K562 (cell line): ENCODE data around the gene PGPEP1. TPM values are rescaled to one million over a fixed set of nuclear protein-coding genes. Genes with fewer than 3 reads are reported as not detected.

Experiments
- ATAC-seq: fragments of 200-7000 bp; cut with Tn5 transposase; 3 replicates; pipeline ENCODE4 v1.9.1; 2020; ENCODE audit warnings: moderate library complexity
- BruUV-seq: library from RNA; stranded (reverse); fragments of 400-500 nt; replicated peaks from 2 replicates; lab custom pipeline; 2021; lab: Mats Ljungman, UMichigan
- CTCF ChIA-PET: fragments of 300-600 bp; formaldehyde crosslinking; extraction: SDS; loops from one replicate; lab custom pipeline; 2021; ENCODE audit warnings: low intra/inter-chr PET ratio; lab: Yijun Ruan, JAX
- POLR2A ChIA-PET: fragments of 300-600, 350-650 bp; sonication (Branson Sonifier 250); formaldehyde crosslinking; extraction: SDS; loops from one replicate; lab custom pipeline; 2021; ENCODE audit warnings: antibody characterized with exemption, inconsistent platforms; lab: Yijun Ruan, JAX
- DNase-seq, 4 experiments: peaks; one replicate each; pipeline versions ENCODE4 v3.0.0 to v3.0.0-alpha.2; 2011 to 2018; ENCODE audit warnings: low spot score in 3 of 4, mixed read lengths in 3 of 4; ENCODE audit errors: extremely low read depth in 1 of 4
- FAIRE-seq: peaks from 2 replicates; lab custom pipeline; 2011; peaks lifted over from hg19 to GRCh38; lab: Jason Lieb, UNC
- H2AFZ ChIP-seq: 2 replicates; pipeline ENCODE4 v1.6.0; 2011; ENCODE audit warnings: low read depth, low read length, control low read depth, inconsistent platforms
- H3K27ac ChIP-seq: fragments of 200-600 bp; 3 replicates; pipeline ENCODE4 v1.8.0; 2011; ENCODE audit warnings: low read depth, mild to moderate bottlenecking, control low read depth, inconsistent platforms, low read length, moderate library complexity, mixed read lengths; ENCODE audit errors: extremely low read depth
- H3K27me3 ChIP-seq, 2 experiments: fragments of 300-600 bp in 1 of 2; 2 replicates in 1 of 2; 3 replicates in 1 of 2; pipeline versions ENCODE4 v1.6.0 to v1.8.0; 2011; ENCODE audit warnings: inconsistent platforms in 2 of 2, low read length in 2 of 2, mild to moderate bottlenecking in 1 of 2, mixed read lengths in 1 of 2, moderate library complexity in 1 of 2; ENCODE audit not compliant: control insufficient read depth in 2 of 2, insufficient read depth in 2 of 2
- H3K36me3 ChIP-seq: fragments of 300-600 bp; 3 replicates; pipeline ENCODE4 v1.8.0; 2011; ENCODE audit warnings: mild to moderate bottlenecking, low read length, inconsistent platforms; ENCODE audit not compliant: control insufficient read depth, insufficient read depth
- H3K4me1 ChIP-seq, 2 experiments: fragments of 200-600 bp in 1 of 2; replicated peaks in 1 of 2; 2 replicates in 1 of 2; 3 replicates in 1 of 2; pipeline versions ENCODE4 v1.5.1 to v1.8.0; 2011; ENCODE audit warnings: inconsistent platforms in 2 of 2, low read length in 2 of 2, mild to moderate bottlenecking in 1 of 2, mixed read lengths in 1 of 2, moderate library complexity in 1 of 2; ENCODE audit not compliant: control insufficient read depth in 2 of 2, insufficient read depth in 2 of 2
- H3K4me2 ChIP-seq: 2 replicates; pipeline ENCODE4 v1.6.1; 2011; ENCODE audit warnings: low read length, control low read depth, inconsistent platforms, mixed read lengths; ENCODE audit not compliant: insufficient read depth
- H3K4me3 ChIP-seq: fragments of 200-600 bp; sonication (generic), shearing (Covaris generic); 2 replicates; pipeline ENCODE4 v1.5.1; 2016; ENCODE audit warnings: control low read depth, inconsistent platforms
- H3K79me2 ChIP-seq: fragments of 200-600 bp; 3 replicates; pipeline ENCODE4 v1.8.0; 2011; ENCODE audit warnings: low read length, inconsistent platforms; ENCODE audit not compliant: control insufficient read depth, insufficient read depth
- H3K9ac ChIP-seq, 2 experiments: 2 replicates each; pipeline versions ENCODE4 v1.6.0 to v1.6.1; 2011; ENCODE audit warnings: low read depth in 2 of 2, low read length in 2 of 2, control low read depth in 1 of 2, inconsistent platforms in 1 of 2, mild to moderate bottlenecking in 1 of 2, mixed read lengths in 1 of 2; ENCODE audit not compliant: insufficient read depth in 1 of 2
- H3K9me1 ChIP-seq: one replicate; pipeline ENCODE4 v1.6.0; 2011; ENCODE audit warnings: inconsistent platforms, mild to moderate bottlenecking, low read length, moderate library complexity; ENCODE audit not compliant: control insufficient read depth, insufficient read depth
- H3K9me3 ChIP-seq: replicated peaks from 2 replicates; pipeline ENCODE4 v1.5.1; 2011; ENCODE audit warnings: low read depth, low read length, inconsistent platforms; ENCODE audit not compliant: control insufficient read depth, insufficient read depth
- H4K20me1 ChIP-seq: replicated peaks from 2 replicates; pipeline ENCODE4 v1.6.1; 2011; ENCODE audit warnings: low read length, inconsistent platforms, mixed read lengths; ENCODE audit not compliant: control insufficient read depth, insufficient read depth
- E2F8 ChIP-seq: fragments of 450-650 bp; IDR thresholded peaks from 2 replicates; pipeline ENCODE4 v1.7.1; 2018; ENCODE audit warnings: mild to moderate bottlenecking, low read depth; ENCODE audit not compliant: partially characterized antibody
- FOXJ3 ChIP-seq: sonication (generic); formaldehyde crosslinking; IDR thresholded peaks from 2 replicates; pipeline ENCODE4 v1.4.0; 2020; ENCODE audit warnings: mild to moderate bottlenecking, missing genetic modification reagents
- HDAC1 ChIP-seq, 2 experiments: fragments of 450-650 bp; IDR thresholded peaks; 2 replicates each; pipeline ENCODE4 v1.6.1; 2016 to 2017; ENCODE audit warnings: inconsistent platforms in 1 of 2, mild to moderate bottlenecking in 1 of 2, moderate library complexity in 1 of 2
- POLR2AphosphoS5 ChIP-seq: IDR thresholded peaks from 2 replicates; pipeline ENCODE4 v1.6.1; 2011; ENCODE audit warnings: mild to moderate bottlenecking, low read depth, low read length, moderate library complexity; ENCODE audit not compliant: control insufficient read depth, insufficient read depth
- RBFOX2 ChIP-seq: fragments of 200-400 bp; formaldehyde crosslinking; IDR thresholded peaks from 2 replicates; pipeline ENCODE4 v1.6.1; 2017; ENCODE audit warnings: low read depth, mild to moderate bottlenecking, low read length, moderate library complexity
- RBM25 ChIP-seq: fragments of 200-400 bp; formaldehyde crosslinking; IDR thresholded peaks from 2 replicates; pipeline ENCODE4 v1.6.1; 2018; ENCODE audit warnings: low read length, low read depth, moderate library complexity; ENCODE audit not compliant: severe bottlenecking
- TOE1 ChIP-seq, 2 experiments: fragments of 450-650 bp in 1 of 2; sonication (generic) in 1 of 2; formaldehyde crosslinking in 1 of 2; IDR thresholded peaks; 2 replicates each; pipeline versions ENCODE4 v1.7.1 to v1.8.0; 2016 to 2022; ENCODE audit warnings: borderline replicate concordance in 2 of 2, mild to moderate bottlenecking in 2 of 2, antibody characterized with exemption in 1 of 2, inconsistent platforms in 1 of 2, low read depth in 1 of 2, missing genetic modification reagents in 1 of 2, moderate library complexity in 1 of 2
- ZNF121 ChIP-seq: sonication (generic); formaldehyde crosslinking; conservative IDR thresholded peaks from 2 replicates; pipeline ENCODE4 v1.8.0; 2022; ENCODE audit warnings: missing genetic modification reagents
- WGBS: fragments of 100-300 bp; shearing (Covaris generic); methylation state at CpG from one replicate; pipeline ENCODE4 v1.1.6; 2016; ENCODE audit warnings: low coverage, mixed read lengths; ENCODE audit not compliant: insufficient coverage; ENCODE audit errors: missing lambda C conversion rate; 5-methylcytosine and 5-hydroxymethylcytosine counted together
- in situ Hi-C: fragments of 300-500 bp; cut with MboI; formaldehyde crosslinking; loops from 4 replicates; pipeline ENCODE4 v1.15.0; 2018; ENCODE audit warnings: inconsistent platforms, mixed read lengths
- intact Hi-C: fragments of 100-400 bp; cut with micrococcal nuclease; formaldehyde crosslinking; loops from 2 replicates; pipeline ENCODE4 v1.14.2; 2022
- polyA plus RNA-seq, 8 experiments: library from polyadenylated mRNA; depleted of rRNA in 4 of 8; stranded (reverse) in 5 of 8; unstranded in 3 of 8; fragments of >200 nt; fragmentation: Nextera tagmentation in 2 of 8; fragmentation: Illumina TruSeq in 1 of 8; extraction: Ambion mirVana in 2 of 8; extraction: Trizol in 1 of 8; gene quantifications; 2 replicates each; pipeline versions ENCODE4 v1.2.1 to v1.2.3, GENCODE V29; 2011 to 2014; ENCODE audit warnings: inconsistent platforms in 1 of 8, missing spikeins in 1 of 8
- total RNA-seq, 7 experiments: library from RNA; depleted of rRNA in 6 of 7; stranded (reverse); fragments of >200 nt in 6 of 7; fragmentation: Illumina TruSeq in 2 of 7; extraction: Trizol in 2 of 7; gene quantifications; 2 replicates each; pipeline versions ENCODE4 v1.2.1 to v1.2.3, GENCODE V29; 2011 to 2021; ENCODE audit warnings: low replicate concordance in 1 of 7

Gene PGPEP1
- total and polyA plus RNA-seq, 9 of the 15 experiments (the other 6 are each of a cell fraction or from before 2014, with no cell fraction given) = 10.0 to 69.6 (median 33.5) TPM

- no peak for FAIRE-seq
- peaks cover 3 to 30% of the 10 kb centered on the region in 2 experiments; a peak in 4 of 5 replicates for H3K4me1 ChIP-seq
- no peak for DNase-seq
- peaks cover 26% of the 10 kb centered on the region for H3K79me2 ChIP-seq
- in situ Hi-C loops (no loop called here), intact Hi-C loops (loop anchor here (5.0 kb wide), 1 partner anchor 42 kb away; the partner anchor contains the start of gene GDF15)
- H3K9me1 ChIP-seq = no peaks in the 10 kb centered on the region
- 92% methylated on average over 6 of the region's 6 CpGs for WGBS
- H3K9ac ChIP-seq = peak overlapping the region in 1 of 2 experiments; percentile 18; a peak in 1 of 4 replicates
- H3K27ac ChIP-seq = no peak overlapping the region
- H3K4me3 ChIP-seq = no peak overlapping the region
- H2AFZ ChIP-seq = no peak overlapping the region
- BruUV-seq = no TSS peak
- H3K9me3 ChIP-seq = no peaks in the 10 kb centered on the region
- CTCF ChIA-PET = no interaction called here
- POLR2A ChIA-PET = interaction anchor here (1.2 kb wide), 1 partner anchor 44 kb away, joined by 3 read pairs; no protein-coding TSS in a partner anchor
- no peak overlapping the region for H3K4me2 ChIP-seq
- no peak for ATAC-seq
- no peaks in the 10 kb centered on the region for H3K27me3 ChIP-seq
- H4K20me1 ChIP-seq = no peaks in the 10 kb centered on the region
- TF ChIP-seq ZNF121 (CRISPR knock-in tag) (peak; percentile 91), FOXJ3 (CRISPR knock-in tag) (no peak), TOE1 (IDR thresholded peaks at IDR 0.05; ENCODE audit: borderline replicate concordance) (no peak), TOE1 (CRISPR knock-in tag; IDR thresholded peaks at IDR 0.05; ENCODE audit: borderline replicate concordance, low read depth) (no peak), POLR2AphosphoS5 (0 out of 2 replicates have a peak, but pooled peaks have one; percentile 12), RBM25 (peak; percentile 17), E2F8 (no peak), RBFOX2 (no peak), HDAC1 (IDR thresholded peaks at IDR 0.05) (no peak)
- peaks cover 56% of the 10 kb centered on the region for H3K36me3 ChIP-seq
These were observed 4.9 kb downstream of the PGPEP1 start for GRCh38 chr19:18345296-18345695.
